ENCODE measurements around the gene CCNI2.

CCNI2 gene

GRCh38 chr5:132750471-132751230 is 3.4 kb downstream of the CCNI2 start:
- DNase-seq = no peak

GRCh38 chr5:132751444-132751843 is 4.2 kb downstream of the CCNI2 start:
- DNase-seq = no peak

DNA sequence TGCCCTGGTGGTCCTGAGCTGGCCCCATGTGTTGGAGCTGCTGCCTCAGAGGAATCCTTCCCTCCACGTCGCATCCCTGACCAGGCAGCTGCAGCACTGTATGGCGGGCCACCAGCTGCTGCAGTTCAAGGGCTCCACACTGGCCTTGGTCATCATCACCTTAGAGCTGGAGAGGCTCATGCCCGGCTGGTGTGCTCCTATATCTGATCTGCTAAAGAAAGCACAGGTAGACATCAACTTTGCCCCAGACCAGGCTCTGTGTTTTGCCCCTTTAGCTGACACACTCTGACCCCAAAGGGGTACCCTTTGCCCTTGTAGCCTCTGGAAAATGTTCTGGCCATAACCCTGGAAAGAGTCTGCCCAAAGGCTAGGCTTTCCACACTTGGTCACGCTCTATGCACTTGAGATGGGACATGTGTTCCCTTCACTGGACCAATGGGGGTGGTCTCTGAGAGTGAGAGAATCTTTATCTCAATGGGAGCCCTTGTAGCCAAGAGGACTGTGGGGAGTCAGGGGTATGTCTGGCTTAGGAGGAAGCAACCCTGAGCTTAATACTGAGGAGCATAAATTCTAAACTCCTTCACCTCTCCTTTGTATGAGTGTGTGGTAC is 4.8 kb downstream of the CCNI2 start:
- no peak for DNase-seq

- DNase-seq = no peak
These were observed 5.4 kb downstream of the CCNI2 start for GRCh38 chr5:132752581-132753125.

DNA sequence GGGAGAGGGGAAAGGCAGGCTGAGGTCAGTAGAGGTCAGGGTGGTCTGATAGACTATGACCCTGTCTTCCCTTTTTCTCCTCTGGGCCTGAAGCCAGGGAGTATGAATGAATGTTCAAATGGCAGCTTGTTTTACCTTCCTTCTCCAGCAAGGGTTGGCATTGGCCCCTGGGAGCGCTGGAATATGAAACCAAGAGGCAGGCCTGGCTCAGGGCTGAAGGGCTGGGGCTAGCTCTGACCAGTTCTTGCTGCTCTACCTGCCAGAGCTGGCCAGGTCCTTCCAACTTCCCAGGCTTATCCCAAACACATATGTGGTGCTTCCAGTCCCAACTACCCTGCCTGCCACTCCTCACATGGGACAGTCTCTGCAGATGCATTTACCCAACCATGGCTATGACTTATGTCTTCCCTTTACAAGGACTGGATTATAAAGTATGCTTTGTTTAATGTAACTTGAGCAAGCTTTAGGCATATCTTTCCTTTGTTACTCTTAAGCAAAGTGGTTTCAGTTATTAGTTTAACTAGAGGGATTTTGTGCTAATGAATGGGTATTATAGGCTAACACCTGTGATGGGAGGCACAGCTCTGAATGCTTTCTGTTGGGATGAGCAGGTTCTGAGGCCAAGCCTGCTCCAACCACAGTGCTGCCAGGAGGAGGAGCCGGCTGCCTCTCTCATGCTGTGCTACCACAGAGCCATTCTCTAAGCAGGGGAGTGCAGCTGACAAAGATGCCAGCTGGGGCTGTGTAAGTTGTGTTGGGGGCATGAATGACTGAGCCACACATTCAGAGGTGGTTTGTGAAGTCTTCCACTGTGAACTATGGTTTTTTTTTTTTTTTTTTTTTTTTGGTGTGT is 6.1 kb downstream of the CCNI2 start:
- peak; percentile 83 for DNase-seq

- DNase-seq = no peak
These were observed 6.9 kb downstream of the CCNI2 start for GRCh38 chr5:132754111-132754510.

DNA sequence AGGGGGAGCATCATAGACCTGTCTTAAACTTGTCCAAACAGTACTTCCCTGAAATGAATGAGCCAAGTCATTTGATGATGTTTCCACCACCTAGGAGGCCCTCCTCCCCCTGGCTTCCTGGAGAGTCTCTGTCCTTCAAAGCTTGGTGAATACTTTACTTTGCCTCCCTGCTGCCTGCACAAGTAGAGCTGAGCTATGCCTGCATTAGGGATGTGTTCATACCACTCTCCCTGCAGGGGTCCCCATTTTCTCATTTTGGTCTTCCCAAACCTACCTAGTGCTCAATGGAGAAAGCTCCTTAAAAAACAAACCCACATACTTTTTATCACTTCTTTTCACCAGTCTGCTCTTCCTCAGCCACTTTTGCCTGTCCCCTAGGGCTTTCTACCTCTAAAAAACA is 7.7 kb downstream of the CCNI2 start:
- DNase-seq = peak; percentile 58

- no peak for DNase-seq
These were observed 9.3 kb downstream of the CCNI2 start for GRCh38 chr5:132756542-132756941.

GRCh38 chr5:132758451-132758850 is 11.2 kb downstream of the CCNI2 start:
- DNase-seq = no peak

- no peak for DNase-seq
These were observed 12.2 kb downstream of the CCNI2 start for GRCh38 chr5:132759114-132760048.

DNA sequence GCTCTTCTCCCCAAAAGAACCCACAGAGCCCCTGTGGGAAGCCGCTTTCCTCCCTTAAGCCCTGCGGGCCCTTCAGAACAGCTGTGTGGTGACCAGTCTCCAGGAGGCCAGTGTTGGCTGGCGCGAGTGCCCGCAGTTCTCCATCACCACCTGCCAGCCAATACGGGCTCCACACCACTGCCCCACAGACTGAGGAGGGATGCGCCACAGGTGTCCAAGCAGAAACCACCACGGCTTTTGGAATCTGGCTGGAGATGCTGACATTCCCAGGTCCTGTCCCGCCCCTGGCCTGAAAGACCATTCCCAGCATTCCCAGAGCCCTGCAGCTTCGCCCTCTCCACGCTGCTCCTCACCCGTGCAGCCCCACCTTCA is 12.8 kb downstream of the CCNI2 start:
- DNase-seq = no peak

GRCh38 chr5:132760601-132761317 is 13.5 kb downstream of the CCNI2 start:
- DNase-seq = no peak

- DNase-seq = no peak
These were observed 14.4 kb downstream of the CCNI2 start for GRCh38 chr5:132761321-132762240.

GRCh38 chr5:132762246-132763000 is 15.2 kb downstream of the CCNI2 start:
- DNase-seq = no peak

- no peak for DNase-seq
These were observed 16.2 kb downstream of the CCNI2 start for GRCh38 chr5:132763181-132764036.

DNA sequence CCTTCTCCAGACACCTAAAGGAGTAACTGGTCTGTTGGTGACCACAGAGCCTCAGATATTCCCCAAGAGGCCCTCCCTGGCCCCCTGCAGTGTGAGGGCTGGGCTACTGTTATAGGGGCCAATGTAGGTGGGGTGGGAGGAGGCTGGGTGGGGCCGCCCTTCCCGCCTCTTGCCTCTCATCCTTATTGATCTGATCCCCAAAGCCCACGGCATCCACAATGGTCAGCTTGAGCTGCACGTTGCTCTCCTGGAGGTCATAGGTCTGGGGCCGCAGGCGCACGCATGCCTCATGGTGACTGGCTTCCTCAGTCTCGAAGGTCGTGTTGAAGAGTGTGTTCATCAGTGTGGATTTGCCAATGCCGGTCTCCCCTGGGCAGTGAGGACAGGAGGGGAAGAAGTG is 16.8 kb downstream of the CCNI2 start:
- DNase-seq = no peak

- DNase-seq = no peak
These were observed 17.5 kb downstream of the CCNI2 start for GRCh38 chr5:132764671-132765238.

DNA sequence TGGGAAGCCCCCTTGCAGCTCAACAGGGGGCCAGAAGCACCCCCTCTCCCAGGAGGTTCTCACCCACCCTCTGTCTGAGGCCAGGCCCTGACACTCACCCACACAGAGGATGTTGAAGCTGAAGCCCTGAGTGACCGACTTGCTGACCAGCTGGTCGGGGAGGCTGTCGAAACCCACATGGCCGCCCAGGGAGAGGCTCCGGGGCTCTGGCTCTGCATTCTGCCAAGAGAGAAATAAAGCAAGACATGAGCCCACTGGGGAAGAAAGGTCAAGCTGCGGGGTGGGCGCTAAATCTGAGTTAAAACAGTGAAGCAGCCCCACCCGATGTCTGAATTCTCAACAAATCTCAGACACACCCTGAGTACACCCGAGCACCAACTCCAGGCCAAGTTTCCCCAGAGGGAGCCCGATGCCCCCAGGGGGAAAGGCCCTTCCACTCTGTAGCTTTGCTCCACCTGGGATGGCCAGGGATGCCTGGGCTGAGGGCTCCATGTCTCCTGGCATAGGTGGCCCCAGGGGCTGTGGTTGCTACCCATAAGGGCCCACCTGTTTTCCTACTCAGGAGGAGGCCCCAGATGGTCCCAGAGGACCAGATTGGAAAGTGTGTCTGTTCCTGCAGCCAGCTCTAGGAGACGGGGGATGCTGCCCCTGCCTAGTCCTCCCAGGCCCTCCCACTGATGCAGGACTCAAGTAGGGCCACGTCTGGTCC is 18.2 kb downstream of the CCNI2 start:
- no peak for DNase-seq

All from midbrain (tissue), 1 donor.